Endothelial cell of umbilical vein (primary cell): Measurements from ENCODE around the gene SLC36A3. TPM values are rescaled to one million over a fixed set of nuclear protein-coding genes. Genes with fewer than 3 reads are reported as not detected.

ENCODE experiments used
- BruUV-seq: library from RNA; stranded (reverse); fragments of 400-500 nt; replicated peaks from 2 replicates; lab custom pipeline; 2021; lab: Mats Ljungman, UMichigan
- CTCF ChIA-PET: fragments of 300-600, 350-600 bp; sonication (Branson Sonifier 250); formaldehyde crosslinking; loops from one replicate; lab custom pipeline; 2021; ENCODE audit warnings: antibody characterized with exemption, inconsistent platforms; lab: Charles Lee
- POLR2A ChIA-PET: fragments of 300-600, 350-600 bp; sonication (Branson Sonifier 250); formaldehyde crosslinking; loops from one replicate; lab custom pipeline; 2021; ENCODE audit warnings: antibody characterized with exemption, inconsistent platforms; lab: Charles Lee
- DNase-seq: peaks from one replicate; pipeline ENCODE4 v3.0.0-alpha.2; 2011; ENCODE audit warnings: low read depth, low spot score
- FAIRE-seq: peaks from 2 replicates; lab custom pipeline; 2011; peaks lifted over from hg19 to GRCh38; lab: Jason Lieb, UNC
- H2AFZ ChIP-seq: 2 replicates; pipeline ENCODE4 v1.6.0; 2012; ENCODE audit warnings: low read depth, low read length, control low read depth, inconsistent platforms
- H3K27ac ChIP-seq: 2 replicates; pipeline ENCODE4 v1.5.1; 2011; ENCODE audit warnings: low read depth, mild to moderate bottlenecking, control low read depth, low read length, moderate library complexity; ENCODE audit not compliant: insufficient read depth
- H3K27me3 ChIP-seq, 2 experiments: 2 replicates each; pipeline versions ENCODE4 v1.6.0 to v1.6.1; 2011; ENCODE audit warnings: low read length in 2 of 2, mixed read lengths in 1 of 2; ENCODE audit not compliant: control insufficient read depth in 2 of 2, insufficient read depth in 2 of 2
- H3K36me3 ChIP-seq, 2 experiments: 2 replicates in 1 of 2; 3 replicates in 1 of 2; pipeline ENCODE4 v1.5.1; 2011; ENCODE audit warnings: low read length in 2 of 2, mild to moderate bottlenecking in 1 of 2, moderate library complexity in 1 of 2; ENCODE audit not compliant: control insufficient read depth in 2 of 2, insufficient read depth in 2 of 2; ENCODE audit errors: extremely low read depth in 1 of 2
- H3K4me1 ChIP-seq: 3 replicates; pipeline ENCODE4 v1.5.1; 2011; ENCODE audit warnings: mild to moderate bottlenecking, low read length; ENCODE audit not compliant: control insufficient read depth, insufficient read depth; ENCODE audit errors: extremely low read depth
- H3K4me2 ChIP-seq: 2 replicates; pipeline ENCODE4 v1.6.1; 2011; ENCODE audit warnings: low read length, control low read depth, mixed read lengths; ENCODE audit not compliant: insufficient read depth
- H3K4me3 ChIP-seq, 3 experiments: fragments of 200-600 bp in 1 of 3; sonication (generic), shearing (Covaris generic) in 1 of 3; replicated peaks in 1 of 3; 2 replicates each; pipeline ENCODE4 v1.5.1; 2011 to 2016; ENCODE audit warnings: control low read depth in 3 of 3, low read length in 3 of 3, mild to moderate bottlenecking in 2 of 3, inconsistent platforms in 1 of 3, low read depth in 1 of 3, moderate library complexity in 1 of 3; ENCODE audit not compliant: insufficient read depth in 1 of 3
- H3K79me2 ChIP-seq: 2 replicates; pipeline ENCODE4 v1.6.0; 2012; ENCODE audit warnings: low read length, inconsistent platforms; ENCODE audit not compliant: control insufficient read depth, insufficient read depth
- H3K9ac ChIP-seq: replicated peaks from 2 replicates; pipeline ENCODE3; 2011; ENCODE audit warnings: low read length, control low read depth; ENCODE audit not compliant: insufficient read depth; ENCODE audit errors: extremely low read depth
- H3K9me1 ChIP-seq: replicated peaks from 3 replicates; pipeline ENCODE4 v1.6.0; 2011; ENCODE audit warnings: mild to moderate bottlenecking, low read length; ENCODE audit not compliant: control insufficient read depth, insufficient read depth; ENCODE audit errors: extremely low read depth
- H3K9me3 ChIP-seq: replicated peaks from 2 replicates; pipeline ENCODE4 v1.5.1; 2012; ENCODE audit warnings: low read length, inconsistent platforms; ENCODE audit not compliant: control insufficient read depth, insufficient read depth
- H4K20me1 ChIP-seq: replicated peaks from 2 replicates; pipeline ENCODE3; 2011; ENCODE audit warnings: mild to moderate bottlenecking, low read length; ENCODE audit not compliant: control insufficient read depth, insufficient read depth; ENCODE audit errors: extremely low read depth
- CTCF ChIP-seq, 2 donors: IDR thresholded peaks; 1 replicate in 1 of 2; 2 replicates in 1 of 2; pipeline ENCODE4 v1.5.1; 2011; ENCODE audit warnings: low read length in 2 of 2, mild to moderate bottlenecking in 2 of 2, moderate library complexity in 2 of 2, control low read depth in 1 of 2, inconsistent platforms in 1 of 2, low read depth in 1 of 2; ENCODE audit not compliant: insufficient read depth in 1 of 2; ENCODE audit errors: extremely low read depth in 1 of 2
- EZH2 ChIP-seq: IDR thresholded peaks from 2 replicates; pipeline ENCODE4 v1.6.1; 2012; ENCODE audit warnings: borderline replicate concordance, low read depth, mild to moderate bottlenecking, moderate library complexity, low read length, inconsistent platforms; ENCODE audit not compliant: severe bottlenecking
- FOS ChIP-seq: IDR thresholded peaks from 2 replicates; pipeline ENCODE4 v1.6.1; 2011; ENCODE audit warnings: mild to moderate bottlenecking, low read length, moderate library complexity, borderline replicate concordance; ENCODE audit not compliant: insufficient read depth
- GATA2 ChIP-seq: IDR thresholded peaks from 2 replicates; pipeline ENCODE4 v1.7.0; 2011; ENCODE audit warnings: low read depth, mild to moderate bottlenecking, moderate library complexity, mixed read lengths, low read length; ENCODE audit not compliant: insufficient read length, insufficient read depth
- JUN ChIP-seq: IDR thresholded peaks from 2 replicates; pipeline ENCODE4 v1.6.1; 2011; ENCODE audit warnings: borderline replicate concordance, low read depth; ENCODE audit not compliant: insufficient read length, insufficient read depth
- MAX ChIP-seq: IDR thresholded peaks from 2 replicates; pipeline ENCODE4 v1.6.1; 2011; ENCODE audit not compliant: insufficient read depth, insufficient read length
- MYC ChIP-seq: IDR thresholded peaks from one replicate; pipeline ENCODE4 v1.6.1; 2011; ENCODE audit warnings: mild to moderate bottlenecking, low read depth, low read length
- POLR2A ChIP-seq: IDR thresholded peaks from 2 replicates; pipeline ENCODE4 v1.6.1; 2012; ENCODE audit warnings: low read depth, mild to moderate bottlenecking, control low read depth, low read length
- POLR2AphosphoS5 ChIP-seq: IDR thresholded peaks from 2 replicates; pipeline ENCODE4 v1.6.1; 2012; ENCODE audit warnings: low read depth, mild to moderate bottlenecking, control low read depth, low read length, moderate library complexity; ENCODE audit not compliant: insufficient read depth
- dilution Hi-C: fragments of 300-500 bp; cut with MboI; formaldehyde crosslinking; loops from one replicate; pipeline ENCODE4 v1.15.0; 2019; ENCODE audit warnings: low sequenced_read_pairs; ENCODE audit not compliant: extremely low pct_ligation_motif_present
- intact Hi-C: fragments of 100-400 bp; cut with micrococcal nuclease; formaldehyde crosslinking; loops from one replicate; pipeline ENCODE4 v1.10.0; 2022
- polyA plus RNA-seq, 4 experiments: library from polyadenylated mRNA; depleted of rRNA in 3 of 4; stranded (reverse) in 3 of 4; unstranded in 1 of 4; fragments of >200 nt; gene quantifications; 2 replicates each; pipeline versions ENCODE4 v1.2.1 to v1.2.3, GENCODE V29; 2011 to 2012; ENCODE audit warnings: missing spikeins in 1 of 4
- total RNA-seq: library from RNA; stranded (reverse); gene quantifications from 2 replicates; pipeline ENCODE4 v1.2.3, GENCODE V29; 2021

SLC36A3 gene
- total and polyA plus RNA-seq, 2 donors (not counting 3 experiments of a cell fraction or from before 2014, with no cell fraction given): not detected

- H2AFZ ChIP-seq: no peak overlapping the region
- FAIRE-seq (no peak), DNase-seq (no peak)
- dilution Hi-C loops (no loop called here), intact Hi-C loops (loop anchor here (1.0 to 10.0 kb wide), 6 partner anchors 79 to 424 kb away; no protein-coding TSS in a partner anchor)
- no peaks in the 10 kb centered on the region for H4K20me1 ChIP-seq
- BruUV-seq: no TSS peak
- no peaks in the 10 kb centered on the region for H3K9me1 ChIP-seq
- H3K4me1 ChIP-seq: no peaks in the 10 kb centered on the region
- H3K4me2 ChIP-seq: no peak overlapping the region
- TF ChIP-seq JUN (no peak), GATA2 (no peak), POLR2A (no peak), FOS (no peak), MAX (no peak), MYC (no peak), CTCF (IDR thresholded peaks at IDR 0.05; ENCODE audit: extremely low read depth in 1 of 2, insufficient read depth in 1 of 2, low read depth in 1 of 2, low read length in 2 of 2) (no peak), POLR2AphosphoS5 (no peak), EZH2 (no peak)
- no peak overlapping the region for H3K9ac ChIP-seq
- H3K9me3 ChIP-seq: no peaks in the 10 kb centered on the region
- H3K79me2 ChIP-seq: no peaks in the 10 kb centered on the region
- no peaks in the 10 kb centered on the region for H3K36me3 ChIP-seq
- no peaks in the 10 kb centered on the region for H3K27me3 ChIP-seq
- ChIA-PET CTCF (interaction anchor here (0.7 to 1.2 kb wide), 3 partner anchors 11 to 334 kb away, joined by 3 to 5 read pairs (median 4); no protein-coding TSS in a partner anchor), POLR2A (interaction anchor here (0.6 kb wide), 1 partner anchor 9 kb away, joined by 6 read pairs; no protein-coding TSS in a partner anchor)
- H3K27ac ChIP-seq: no peak overlapping the region
- H3K4me3 ChIP-seq: no peak overlapping the region
Measured at GRCh38 chr5:151317871-151318270, 14.3 kb upstream of the SLC36A3 start.
